HG03342 (cell line): Measurements from ENCODE around the gene WDR5B.
A peak's percentile ranks its signal among the peaks of the same experiment; 100 is the strongest.

Experiments used
- ATAC-seq: cut with Tn5 transposase; IDR thresholded peaks from one replicate; pipeline ENCODE4 v1.9.1; 2021; ENCODE audit warnings: mild to moderate bottlenecking, moderate library complexity; ENCODE audit not compliant: unreplicated experiment

WDR5B gene

DNA sequence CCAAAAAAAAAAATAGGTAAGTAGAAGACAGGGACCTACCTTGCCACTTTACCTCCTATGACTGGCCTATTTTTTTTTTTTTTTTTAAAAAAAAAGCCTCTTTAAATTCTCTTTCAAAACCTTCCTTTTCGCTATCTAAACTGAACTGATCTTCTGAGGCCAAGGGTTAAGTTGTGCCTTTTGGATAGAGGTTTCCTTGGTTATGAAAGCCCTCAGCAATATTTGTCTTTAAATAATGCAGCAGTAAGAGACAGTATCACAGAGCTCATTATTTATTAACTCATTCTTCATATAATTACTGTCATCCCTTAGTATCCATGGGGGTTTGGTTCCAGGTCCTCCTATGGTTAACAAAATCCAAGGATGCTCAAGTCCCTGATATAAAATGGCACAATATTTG lies 41.8 kb downstream of the WDR5B start:
- ATAC-seq, result no peak

- ATAC-seq, result no peak
These were observed 49.5 kb downstream of the WDR5B start for GRCh38 chr3:122366379-122366749.

DNA sequence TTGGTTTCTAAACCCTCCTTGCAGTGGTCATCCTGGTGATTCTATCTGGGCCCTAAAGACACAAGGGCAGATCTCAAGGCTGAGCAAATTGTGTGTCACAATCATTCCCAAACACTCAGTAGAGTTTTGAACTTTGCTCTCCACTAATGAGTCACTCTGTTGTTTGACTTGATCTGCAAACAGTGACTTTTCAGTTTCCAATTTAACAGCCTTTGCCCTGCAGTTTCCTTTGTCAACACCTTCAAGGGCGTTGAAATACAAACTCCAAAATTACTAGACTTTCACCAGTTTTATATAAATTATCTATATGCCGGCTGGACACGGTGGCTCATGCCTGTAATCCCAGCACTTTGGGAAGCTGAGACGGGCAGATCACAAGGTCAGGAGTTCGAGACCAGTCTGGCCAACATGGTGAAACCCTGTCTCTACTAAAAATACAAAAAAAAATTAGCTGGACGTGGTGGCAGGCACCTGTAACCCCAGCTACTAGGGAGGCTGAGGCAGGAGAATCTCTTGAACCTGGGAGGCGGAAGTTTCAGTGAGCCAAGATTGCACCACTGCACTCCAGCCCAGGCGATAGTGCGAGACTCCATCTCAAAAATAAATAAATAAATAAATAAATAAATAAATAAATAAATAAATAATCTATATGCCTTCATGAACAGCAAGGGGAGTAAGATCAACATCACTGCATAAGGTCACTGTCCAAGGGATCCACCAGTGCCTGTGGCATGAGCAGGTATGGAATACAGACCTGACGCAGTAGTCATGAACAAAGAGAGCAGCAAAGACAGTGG lies 50.1 kb downstream of the WDR5B start:
- ATAC-seq, result peak; percentile 74

GRCh38 chr3:122365073-122365472 lies 50.8 kb downstream of the WDR5B start:
- peak; percentile 16 for ATAC-seq

DNA sequence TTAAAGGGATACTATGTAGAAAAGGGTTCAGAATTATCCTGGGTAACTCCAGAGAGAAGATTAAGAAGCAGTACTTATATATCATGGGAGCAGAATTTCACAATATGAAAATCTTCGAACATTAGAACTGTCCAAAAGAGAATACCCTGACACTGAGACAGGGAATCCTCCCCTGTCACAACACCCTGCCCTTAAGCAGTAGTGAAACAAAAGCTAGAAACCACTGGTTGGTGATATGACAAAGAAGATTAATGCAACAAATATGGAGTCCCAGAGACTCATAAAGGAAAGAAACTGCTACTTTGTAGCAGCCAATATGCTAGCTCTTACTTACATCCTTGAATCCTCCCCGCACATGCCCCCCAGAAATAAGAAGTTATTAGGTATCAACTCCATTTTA lies 51.4 kb downstream of the WDR5B start:
- ATAC-seq, result no peak
